Testis (tissue), 2 donors: ENCODE data around the gene CYP2B6.

Experiments
- CTCF ChIP-seq, 3 experiments: fragments of 450-650 bp in 2 of 3; fragments of 200-600 bp in 1 of 3; sonication (generic) in 1 of 3; IDR thresholded peaks; one replicate each; pipeline ENCODE4 v1.5.1; 2016 to 2019; ENCODE audit warnings: antibody characterized with exemption in 3 of 3, mild to moderate bottlenecking in 2 of 3, moderate library complexity in 1 of 3
- POLR2A ChIP-seq: fragments of 450-650 bp; IDR thresholded peaks from one replicate; pipeline ENCODE4 v1.6.1; 2017; ENCODE audit warnings: antibody characterized with exemption, mild to moderate bottlenecking, moderate library complexity

GRCh38 chr19:40948580-40949299, 42.3 kb upstream of the CYP2B6 start:
- TF ChIP-seq CTCF (IDR thresholded peaks at IDR 0.05) (no peak), POLR2A (no peak)
